ENCODE measurements around the gene MBTPS1.
A peak's percentile ranks its signal among the peaks of the same experiment; 100 is the strongest.

MBTPS1 gene

DNA sequence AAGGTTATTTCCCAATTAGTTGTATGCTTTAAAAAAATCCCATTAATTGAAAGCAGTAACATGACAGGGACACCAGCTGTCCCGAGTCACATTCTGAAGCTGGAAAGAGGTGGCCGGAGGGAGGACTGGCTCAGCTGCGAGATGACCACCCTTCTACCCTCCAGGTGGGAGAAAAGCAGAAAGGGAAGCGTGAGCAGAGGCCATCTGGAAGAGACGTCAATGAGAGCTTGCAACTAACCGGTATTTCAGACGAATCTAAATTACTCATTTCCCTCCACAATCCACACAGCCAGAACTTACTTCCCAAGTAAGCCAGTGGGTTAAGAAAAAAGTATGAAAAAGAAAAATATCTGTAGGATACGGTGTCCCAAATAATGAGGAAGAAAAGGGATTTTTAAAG is 45.6 kb downstream of the MBTPS1 start:
- no peak for DNase-seq

DNA sequence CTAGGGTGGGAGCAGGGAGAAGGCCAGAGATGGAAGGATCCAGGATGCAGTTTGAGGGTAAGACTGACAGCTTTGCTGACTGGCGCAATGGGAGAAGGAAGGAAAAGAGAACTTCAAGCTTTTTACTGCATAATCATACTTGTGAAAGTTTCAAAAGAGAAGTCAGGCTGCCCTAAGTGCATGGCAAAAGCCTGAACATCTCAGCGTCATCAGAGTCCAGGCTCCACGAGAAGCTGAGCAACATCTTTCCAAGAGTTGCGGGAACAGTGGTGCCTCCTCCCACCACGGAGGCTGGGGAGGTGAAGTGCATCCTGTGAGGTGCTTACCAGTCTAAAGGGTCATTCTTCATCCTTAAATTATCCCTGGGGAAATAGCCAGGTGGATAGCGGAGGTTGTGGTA is 47.2 kb downstream of the MBTPS1 start:
- DNase-seq: no peak

DNA sequence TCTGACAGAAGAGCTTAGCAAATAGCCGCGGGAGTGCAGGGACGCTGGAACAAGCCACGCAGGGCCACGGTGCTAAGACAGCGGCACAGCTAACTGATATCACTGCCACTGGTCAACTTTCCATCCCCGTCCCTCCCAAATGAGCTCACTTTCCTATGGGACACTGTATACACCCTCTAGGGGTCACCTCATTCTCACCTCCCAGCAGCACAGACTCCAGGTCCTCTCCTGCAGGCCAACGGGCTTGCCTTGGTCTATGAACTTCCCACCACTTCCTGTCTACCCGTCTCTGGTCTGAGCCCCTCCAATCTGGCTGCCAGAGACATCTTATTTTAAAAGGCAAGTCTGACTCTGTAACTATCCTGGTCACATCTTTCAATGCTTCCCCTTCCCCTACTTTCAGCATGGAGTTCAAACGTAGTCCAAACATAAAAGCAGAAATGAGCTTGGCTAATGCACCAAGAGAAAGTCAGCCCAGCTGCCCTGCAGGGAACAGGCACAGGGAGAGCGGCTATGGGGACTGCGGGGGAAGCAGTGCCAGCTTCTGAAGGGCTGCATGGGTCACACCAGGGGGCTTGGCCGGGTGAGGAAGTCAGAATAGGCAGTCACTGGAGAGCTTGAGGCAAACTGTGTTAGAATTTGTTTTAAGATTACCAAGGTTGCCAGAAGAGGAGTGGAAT is 47.8 kb downstream of the MBTPS1 start:
- DNase-seq: no peak

DNA sequence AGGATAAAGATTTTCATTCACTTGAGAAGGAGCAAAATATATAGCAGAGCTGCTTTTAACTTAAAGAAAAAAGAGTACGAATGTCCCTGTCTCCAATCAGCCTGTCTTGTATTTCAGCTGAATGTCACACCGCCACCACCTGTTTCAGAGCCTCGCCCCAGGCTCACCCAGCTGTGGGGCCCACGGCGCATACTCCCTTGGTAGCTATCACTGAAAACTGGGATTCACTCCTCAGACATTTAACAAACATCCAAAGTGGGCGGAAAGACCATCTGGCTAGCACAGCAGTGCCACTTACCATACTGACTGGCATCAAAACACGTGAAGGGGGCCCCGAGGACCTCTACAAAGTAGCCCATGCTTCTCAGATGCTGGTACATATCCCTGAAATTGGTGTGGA is 48.7 kb downstream of the MBTPS1 start:
- DNase-seq: no peak

DNA sequence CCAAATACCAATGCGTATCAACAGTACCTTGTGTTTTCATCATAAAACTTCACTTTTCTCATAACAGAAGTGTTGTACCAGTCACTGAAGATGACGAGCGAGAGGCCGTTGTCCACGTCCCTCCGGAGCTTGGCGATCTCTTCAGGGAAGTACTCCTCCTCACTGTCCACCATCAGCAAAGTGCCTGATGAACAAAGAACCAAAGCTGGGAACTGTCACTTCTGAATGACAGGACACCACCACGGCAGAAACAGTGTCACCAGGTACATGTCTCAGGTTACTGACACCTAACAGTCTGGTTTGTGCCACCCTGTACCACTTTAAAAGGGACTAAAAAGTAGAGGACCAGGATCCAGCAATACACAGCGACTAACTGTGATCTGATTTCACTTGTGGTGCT is 49.1 kb downstream of the MBTPS1 start:
- no peak for DNase-seq

DNA sequence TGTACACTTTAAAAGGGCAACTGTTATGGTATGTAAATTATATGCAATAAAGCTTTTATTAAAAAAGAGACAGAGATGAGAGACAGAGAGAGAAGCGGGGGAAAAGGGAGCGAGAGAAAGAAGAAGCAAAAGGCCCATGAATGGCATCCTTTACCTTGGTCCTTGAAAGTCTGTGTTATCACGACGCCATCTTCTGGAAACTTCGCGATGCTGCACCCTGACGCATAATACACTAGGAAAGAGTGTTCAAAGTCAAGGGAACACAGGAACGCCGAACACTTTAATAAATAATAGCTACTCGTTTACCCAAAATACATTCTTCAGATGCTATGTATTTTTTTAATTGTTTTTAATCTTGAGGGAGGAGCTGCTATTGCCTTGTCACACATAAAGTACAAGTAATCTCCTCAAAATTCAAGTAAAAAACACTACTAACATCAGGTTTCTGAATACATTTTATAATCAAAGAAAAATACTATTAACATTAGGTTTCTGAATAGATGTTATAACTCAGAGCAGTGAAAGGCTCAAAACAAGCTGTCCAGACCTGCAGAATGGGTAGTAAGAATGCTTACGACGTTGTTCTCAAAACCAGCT is 51.1 kb downstream of the MBTPS1 start:
- no peak for DNase-seq

DNA sequence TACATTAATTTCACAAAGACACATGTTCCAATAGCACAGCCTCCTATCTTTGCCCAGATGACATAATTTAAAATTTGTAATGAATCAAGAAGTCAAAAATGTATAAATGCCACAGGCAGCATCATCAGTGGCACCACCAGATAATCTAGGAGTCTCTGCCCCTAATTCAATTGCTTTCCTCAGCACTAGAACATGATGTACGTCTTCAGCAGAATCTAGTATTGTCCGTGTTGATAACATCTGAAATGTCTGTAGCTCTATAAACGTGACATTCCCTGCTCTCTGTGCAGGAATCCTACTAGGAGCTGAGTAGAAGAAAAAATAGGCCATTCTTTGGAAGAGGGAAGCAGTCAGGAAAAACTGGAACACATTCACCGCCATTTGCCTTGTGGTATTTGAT is 52.8 kb downstream of the MBTPS1 start:
- no peak for DNase-seq

DNA sequence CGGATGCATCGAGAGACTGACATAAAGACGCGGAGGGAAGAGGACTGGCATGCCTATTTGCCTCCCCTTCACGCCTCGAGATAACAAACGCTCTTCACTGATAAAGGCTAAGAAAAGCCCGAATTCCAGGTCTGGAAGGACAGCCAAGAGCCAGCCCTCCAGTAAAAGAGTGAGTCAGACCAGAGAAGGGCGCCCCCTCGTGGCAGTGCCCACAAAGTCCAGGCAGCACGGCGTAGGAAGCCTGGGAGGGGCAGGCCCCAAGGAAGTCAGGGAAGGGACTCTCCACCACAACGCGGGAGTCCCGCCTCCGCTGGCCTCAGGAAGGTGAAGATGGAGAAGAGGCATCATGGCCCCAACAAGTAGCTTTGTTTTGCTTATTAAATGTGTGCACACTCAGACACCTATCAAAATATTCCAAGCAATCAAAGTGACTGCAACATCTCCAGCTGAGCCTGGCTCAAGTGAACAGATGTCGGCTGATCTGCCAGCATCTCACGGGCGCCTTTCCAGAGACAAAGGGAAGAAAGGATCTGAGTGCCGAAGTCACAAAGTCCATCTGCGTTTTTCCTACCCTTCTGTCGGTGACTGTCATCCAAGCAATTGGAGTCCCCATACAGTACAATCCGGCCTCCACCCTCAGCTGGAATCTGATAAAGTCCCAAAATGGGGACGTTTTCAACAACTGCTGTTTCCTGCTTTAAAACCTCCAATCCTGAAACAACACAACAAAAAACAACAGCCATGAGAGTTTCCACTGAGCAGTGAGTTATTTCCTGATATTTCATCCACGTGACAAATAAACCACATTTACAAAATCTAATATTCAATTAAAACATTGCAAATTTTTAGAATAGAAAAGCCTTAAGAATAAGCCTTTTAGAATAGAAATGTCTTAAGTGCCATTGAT is 53.8 kb downstream of the MBTPS1 start:
- DNase-seq: peak; percentile 85

DNA sequence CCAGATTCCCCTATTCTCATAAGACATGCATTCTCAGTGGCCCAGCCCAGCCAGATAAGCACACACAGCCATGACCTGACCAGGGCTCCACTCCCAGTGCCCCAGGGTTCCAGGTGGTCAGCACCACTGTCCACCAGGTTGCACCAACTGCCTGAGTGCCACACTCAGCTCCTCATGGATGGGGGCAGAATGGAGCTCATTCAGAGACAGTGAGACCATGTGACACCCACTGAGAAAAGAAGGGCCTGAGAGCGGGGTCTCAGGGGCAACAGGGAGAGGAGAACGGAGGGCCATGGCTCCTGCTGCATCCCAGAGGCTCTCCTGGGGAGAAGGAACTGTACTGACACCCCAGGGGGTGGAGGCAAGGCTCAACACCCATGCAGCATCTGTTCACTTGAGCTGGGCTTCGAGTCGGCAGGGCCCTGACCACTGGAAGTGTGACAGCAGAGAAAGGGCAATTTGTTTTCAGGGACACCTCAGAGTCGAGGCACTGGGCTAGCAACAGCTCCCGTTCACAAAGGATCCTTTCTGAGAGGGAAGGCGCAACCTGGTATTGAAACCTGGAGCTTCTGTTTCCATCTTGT is 55.4 kb downstream of the MBTPS1 start:
- no peak for DNase-seq

DNA sequence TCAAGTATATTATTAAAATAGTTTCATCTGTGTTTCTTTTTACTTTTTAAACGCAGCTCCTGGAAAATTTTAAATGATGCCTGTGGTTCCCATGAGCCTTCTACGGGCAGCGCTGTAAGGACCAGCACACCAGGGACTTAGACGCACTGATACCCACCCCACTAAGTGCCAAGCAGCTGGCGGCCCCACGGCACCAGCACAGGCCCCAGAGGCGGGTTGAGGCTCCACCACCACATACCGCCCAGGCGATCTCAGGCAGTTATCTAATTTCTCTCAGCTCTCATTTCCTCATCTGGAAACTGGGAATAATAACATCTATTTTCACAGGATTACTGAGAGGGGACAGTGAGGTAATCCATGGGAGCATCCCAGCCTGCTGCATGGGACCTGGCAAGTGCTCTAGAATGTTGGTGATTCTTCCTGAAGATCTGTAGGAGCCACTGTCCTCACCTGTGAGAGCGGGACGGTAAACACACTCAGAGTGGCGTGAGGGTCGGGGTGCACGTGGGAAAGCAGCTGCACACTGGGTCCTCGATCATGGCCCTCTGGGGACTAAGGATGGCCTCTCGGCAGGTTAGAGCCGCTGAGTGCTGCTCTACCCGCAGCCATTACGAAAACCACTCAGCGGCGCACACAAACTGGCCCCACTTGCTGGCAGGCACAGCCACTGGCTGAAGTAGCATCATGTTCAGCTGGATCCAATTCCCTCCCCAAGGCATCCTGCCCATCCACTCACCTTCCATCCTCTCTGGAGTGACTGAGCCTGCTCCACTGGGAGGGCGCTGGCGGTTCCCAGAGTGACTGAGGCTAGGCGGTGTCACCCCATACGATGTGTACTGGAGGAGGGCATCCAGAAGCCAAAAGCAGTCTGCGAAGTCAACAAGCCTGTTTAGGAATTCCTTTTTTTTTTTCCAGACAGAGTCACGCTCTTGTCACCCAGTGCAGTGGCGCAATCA is 56.5 kb downstream of the MBTPS1 start:
- DNase-seq: no peak

DNA sequence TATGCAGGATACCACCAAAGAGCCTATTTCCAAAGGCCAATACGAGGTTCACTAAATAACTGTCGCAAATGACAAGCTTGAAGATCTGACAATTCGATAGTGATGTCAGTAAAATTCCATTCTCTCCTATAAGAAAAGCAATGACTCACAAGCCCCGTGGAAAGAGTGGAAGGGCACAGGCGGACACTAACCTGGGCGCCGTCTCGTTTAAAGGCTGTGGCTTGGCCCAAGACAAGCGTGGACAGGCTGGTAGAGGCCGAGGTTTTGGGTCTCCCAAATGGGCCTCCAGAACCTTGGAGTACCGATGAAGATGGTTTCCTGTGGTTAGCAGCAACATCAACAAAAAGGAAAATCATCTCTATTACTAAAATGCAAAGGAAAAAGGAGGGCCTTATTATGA is 57.6 kb downstream of the MBTPS1 start:
- DNase-seq: no peak

DNA sequence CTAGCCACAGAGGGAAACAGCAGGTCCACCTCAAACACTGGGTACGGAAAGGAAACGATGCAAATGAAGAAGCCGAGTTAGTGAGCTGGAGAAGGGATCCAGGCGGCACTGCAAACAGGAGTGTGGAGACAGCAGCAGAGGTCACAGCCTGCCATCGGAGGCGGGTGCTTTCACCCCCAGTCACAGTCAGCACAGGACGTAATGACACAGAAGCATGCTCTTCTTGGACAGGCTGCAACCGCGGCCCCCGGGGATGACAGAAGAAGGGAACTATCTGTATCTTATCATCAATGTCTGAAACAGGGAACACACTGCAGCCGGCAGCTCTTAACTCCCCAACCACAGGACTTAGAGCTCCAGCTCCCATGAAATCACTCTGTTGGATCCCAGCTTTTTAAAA is 58.1 kb downstream of the MBTPS1 start:
- DNase-seq: no peak

DNA sequence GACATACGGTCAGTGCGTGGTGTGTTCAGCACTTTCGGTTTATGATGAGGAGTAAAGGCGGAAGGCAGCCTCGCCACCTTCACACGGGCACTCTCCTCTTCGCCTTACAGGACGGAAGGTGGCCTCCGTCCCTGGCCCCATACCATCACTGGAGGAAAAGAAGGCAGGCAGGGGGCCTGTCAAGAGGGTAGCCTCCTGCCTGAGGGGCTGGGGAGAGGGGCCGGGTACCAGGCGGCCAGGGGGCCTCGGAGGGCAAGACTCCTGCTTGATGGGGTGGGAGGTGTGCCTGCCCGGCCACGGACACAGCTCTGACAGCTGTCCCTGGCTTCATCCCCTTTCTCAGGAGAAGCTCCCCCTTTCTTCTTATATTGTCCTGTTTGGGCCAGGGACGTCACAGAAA is 58.5 kb downstream of the MBTPS1 start:
- no peak for DNase-seq

DNA sequence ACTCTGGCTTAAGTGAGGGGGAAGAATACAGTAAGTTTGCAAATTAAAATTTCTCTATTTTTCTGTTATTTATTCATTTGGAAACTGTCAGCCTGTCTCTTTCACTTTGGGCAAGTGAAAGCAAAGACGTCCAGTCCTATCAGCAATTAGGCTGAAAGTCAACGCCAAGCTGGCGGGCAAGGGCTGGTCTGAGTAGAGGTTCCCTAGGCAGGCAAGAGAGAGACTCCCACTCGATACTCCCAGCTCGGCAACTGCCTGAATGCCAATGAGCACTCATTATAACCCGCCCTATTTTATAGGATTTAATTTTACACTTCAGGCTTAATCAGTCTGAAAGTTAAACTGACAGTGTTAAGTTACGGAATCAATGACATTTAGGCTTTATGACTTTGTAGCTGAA is 59.8 kb downstream of the MBTPS1 start:
- no peak for DNase-seq

DNA sequence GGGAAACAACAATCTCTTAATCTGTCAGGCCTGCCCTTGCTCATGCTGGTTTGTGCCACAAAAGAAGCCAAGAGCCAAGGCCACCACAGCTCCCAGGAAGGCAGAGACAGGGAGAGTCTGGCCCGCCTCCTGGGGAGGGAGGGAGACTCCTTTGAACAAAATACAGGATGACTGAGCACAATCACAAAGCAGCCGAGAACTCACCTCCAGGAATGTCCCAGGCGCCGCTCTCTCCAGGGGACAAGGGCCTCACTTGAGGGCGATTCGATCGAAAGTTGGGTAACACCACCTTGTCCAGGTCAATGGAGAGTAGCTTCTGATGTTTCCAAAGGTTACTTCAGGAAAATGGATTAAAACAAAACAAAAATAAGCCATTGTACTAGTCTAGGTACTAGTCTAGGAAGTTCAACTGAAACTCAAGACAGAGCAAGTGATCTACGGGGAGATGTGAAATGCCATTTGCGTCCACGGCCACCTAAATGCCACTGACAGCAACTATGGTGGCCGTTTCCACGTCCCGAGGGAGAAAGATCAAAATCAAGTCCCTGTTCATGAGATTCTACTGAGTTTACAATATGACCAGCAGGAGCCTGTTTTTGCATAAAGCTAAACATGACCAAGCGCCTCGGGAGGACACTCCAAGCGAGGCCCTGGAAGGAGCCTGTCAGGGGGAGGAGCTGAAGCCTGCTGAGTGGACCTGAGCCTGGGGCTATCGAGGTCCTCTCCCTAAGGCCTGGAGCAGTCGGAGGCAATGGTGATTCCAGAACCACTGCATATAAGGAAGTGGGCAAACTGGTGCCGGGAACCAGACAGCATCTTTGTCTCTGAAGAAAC is 60.7 kb downstream of the MBTPS1 start:
- DNase-seq: no peak

DNA sequence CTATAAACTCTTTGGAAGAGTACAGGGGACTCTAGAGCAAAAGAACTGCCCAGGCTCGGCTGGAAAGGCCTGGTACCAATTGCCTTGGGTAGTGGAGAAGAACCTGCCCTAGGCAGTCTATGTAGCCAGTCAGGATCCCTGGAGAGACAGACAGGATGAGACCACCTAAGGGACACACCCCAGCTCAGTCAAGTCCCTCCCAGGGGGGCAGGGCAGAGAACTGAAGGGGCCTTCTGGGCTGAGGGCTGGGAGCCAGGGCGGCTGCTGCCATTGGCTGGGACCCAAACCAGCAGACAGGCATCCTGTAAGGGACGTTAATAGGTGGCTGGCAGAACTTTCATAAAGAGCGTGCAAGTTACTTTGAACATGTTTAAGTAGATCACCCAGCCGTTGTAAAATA is 61.4 kb downstream of the MBTPS1 start:
- no peak for DNase-seq

DNA sequence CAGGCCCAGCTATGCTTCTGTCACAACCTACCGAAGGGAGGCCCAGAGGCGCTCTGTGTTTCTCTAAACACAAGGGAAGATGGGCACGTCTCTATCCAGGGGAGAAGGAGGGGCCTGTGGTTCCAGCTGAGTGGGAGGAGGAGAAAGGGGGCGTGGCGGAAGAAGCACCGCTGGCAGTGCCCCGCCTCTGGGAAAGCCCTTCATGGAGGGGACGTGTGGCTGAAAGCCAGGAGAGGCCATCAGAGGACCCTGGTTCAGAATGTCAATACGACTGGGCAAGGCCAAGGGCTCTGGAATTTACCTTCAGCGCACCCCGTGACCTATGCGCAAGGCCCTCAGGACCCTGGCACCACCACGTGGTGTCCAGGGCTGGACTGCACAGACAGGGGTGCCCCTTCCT is 61.8 kb downstream of the MBTPS1 start:
- DNase-seq: no peak

DNA sequence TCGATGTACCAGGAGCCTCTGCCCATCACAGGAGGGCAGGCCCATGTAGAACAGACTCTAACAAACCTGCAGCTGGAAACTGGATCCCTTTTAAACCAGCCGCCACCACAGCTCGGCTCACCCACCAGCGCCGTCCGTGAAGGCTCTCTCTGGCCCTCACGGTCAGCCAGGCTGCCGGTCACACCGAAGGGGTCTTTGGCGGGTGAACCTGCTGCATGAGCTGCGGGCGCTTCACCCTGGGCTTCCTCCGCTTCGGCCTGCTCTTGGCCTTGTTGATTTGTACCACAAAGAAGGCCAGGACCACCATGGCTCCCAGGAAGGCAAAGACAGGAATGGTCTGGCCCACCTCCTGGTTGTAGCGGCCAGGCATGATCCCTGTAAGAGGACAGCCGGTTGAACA is 62.5 kb downstream of the MBTPS1 start:
- DNase-seq: no peak

DNA sequence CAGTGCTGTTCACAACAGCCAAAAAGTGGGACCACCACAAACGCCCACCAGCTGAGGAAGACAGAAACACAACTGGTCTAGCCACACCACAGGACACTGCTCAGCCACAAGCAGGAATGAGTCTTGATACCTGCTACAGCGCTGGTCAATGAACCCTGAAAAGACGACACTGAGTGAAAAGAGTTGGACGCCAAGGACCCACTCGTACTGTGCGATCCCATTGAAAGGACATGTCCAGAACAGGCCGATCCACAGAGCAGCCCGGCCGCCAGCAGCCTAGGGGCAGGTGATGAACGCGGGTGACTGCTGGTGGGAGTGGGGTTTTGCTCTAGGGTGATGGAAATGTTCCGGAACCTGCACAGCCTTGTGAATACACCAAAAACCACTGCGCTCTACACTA is 63.5 kb downstream of the MBTPS1 start:
- DNase-seq: no peak

DNA sequence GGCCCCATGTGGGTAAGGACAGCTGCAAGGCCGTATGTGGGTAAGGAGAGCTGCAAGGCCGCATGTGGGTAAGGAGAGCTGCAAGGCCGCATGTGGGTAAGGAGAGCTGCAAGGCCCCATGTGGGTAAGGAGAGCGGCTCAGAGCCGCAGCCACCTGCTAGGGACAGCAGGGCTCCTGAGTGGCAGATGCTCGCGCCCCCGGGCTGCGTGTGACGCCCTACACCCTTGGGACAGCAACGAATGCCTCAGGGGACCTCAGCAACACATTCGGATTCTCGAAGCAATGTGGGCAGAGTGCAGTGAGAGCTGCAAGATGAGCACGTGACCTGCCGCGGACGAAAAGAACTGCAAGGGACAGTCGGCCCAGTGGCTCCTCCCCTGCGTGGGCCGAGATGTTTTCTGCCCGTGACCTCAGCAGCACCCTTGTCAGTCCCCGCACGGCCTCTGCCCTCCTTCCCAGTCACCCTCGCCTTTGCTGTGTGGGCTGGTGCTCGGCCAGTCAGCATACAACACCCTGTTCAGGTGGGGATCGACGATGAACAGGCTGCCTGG is 64.6 kb downstream of the MBTPS1 start:
- DNase-seq: no peak

DNA sequence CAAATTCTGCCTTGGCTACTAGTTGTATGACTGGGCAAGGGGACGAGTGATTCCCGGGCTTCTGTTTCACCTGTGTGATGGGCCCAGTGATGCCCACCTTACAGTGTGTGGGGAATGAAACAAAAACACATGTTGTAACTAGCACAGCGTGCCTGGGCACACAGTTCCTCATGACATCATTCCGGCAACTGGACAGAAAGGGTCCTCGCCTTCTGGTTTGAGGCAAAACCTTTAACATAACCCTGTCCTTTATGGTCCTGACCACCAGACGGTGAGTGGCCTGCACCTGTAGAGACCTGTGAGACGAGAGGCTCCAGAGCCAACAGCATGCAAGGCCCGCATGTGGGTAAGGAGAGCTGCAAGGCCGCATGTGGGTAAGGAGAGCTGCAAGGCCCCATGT is 66.4 kb downstream of the MBTPS1 start:
- DNase-seq: no peak

All from activated CD8-positive, alpha-beta memory T cell treated with anti-CD3 and anti-CD28 coated beads for 24 hours (primary cell).